ENCODE measurements around the gene FAM174C.

The FAM174C gene

DNA sequence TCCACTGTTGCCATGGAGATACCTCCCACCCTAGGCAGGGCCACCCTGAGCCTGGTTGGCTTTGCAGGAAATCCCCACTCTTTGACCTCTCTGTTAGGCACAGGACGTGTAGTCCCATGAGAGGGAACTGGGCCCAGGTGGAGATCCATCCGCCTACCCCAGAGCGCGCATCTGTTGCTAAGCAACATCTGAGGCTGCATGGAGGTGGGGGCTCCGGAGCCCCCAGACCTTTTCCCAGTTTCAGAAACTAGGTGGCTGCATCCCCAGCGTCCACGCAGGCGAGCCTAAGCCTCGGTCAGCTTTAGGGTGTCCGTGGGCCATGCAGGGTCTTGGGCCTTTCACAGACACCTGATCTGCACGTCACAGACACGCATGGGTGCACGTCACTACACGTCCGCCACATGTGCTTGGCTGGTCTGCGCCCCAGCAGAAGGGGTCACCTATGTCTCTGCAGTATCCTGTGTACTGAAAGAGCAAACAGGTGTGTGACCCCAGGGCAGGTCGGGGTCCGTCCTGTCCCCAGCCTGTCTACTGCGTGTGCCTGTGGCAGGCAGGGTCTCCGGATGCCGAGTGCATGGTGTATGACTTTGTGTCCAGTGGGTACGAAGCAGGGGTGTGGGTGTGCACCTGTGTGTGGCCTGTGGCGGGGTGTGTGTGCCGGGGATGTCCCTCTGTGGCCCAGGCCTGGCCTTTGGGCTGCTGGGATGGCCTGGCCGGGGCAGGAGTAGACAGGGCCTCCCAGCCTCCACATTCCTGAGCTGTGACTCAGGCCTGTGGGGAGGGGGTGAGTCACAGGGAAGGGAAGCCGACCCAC lies 10.3 kb upstream of the FAM174C start (continued):
- TF ChIP-seq BCL11A (tag by site-specific recombination; IDR thresholded peaks at IDR 0.05; ENCODE audit: low read depth): peak; percentile 92
- no peak for TF ChIP-seq ZNF23 (tag by site-specific recombination; IDR thresholded peaks at IDR 0.05; ENCODE audit: borderline replicate concordance)
- TF ChIP-seq SP7 (tag by site-specific recombination; IDR thresholded peaks at IDR 0.05): peak; percentile 72
- TF ChIP-seq REPIN1 (tag by site-specific recombination; IDR thresholded peaks at IDR 0.05; ENCODE audit: low read depth): no peak
- peak; percentile 89 for TF ChIP-seq ZBTB44 (tag by site-specific recombination; IDR thresholded peaks at IDR 0.05)
- TF ChIP-seq, protein P1, sequence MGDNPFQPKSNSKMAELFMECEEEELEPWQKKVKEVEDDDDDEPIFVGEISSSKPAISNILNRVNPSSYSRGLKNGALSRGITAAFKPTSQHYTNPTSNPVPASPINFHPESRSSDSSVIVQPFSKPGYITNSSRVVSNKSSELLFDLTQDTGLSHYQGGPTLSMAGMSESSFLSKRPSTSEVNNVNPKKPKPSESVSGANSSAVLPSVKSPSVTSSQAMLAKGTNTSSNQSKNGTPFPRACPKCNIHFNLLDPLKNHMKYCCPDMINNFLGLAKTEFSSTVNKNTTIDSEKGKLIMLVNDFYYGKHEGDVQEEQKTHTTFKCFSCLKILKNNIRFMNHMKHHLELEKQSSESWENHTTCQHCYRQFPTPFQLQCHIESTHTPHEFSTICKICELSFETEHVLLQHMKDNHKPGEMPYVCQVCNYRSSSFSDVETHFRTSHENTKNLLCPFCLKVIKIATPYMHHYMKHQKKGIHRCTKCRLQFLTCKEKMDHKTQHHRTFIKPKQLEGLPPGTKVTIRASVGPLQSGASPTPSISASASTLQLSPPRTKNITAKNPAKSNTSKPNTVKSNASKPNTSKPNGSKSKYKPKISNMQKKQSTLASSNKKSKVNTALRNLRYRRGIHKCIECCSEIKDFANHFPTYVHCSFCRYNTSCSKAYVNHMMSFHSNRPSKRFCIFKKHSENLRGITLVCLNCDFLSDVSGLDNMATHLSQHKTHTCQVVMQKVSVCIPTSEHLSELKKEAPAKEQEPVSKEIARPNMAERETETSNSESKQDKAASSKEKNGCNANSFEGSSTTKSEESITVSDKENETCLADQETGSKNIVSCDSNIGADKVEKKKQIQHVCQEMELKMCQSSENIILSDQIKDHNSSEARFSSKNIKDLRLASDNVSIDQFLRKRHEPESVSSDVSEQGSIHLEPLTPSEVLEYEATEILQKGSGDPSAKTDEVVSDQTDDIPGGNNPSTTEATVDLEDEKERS (tag by site-specific recombination; IDR thresholded peaks at IDR 0.05): 0 out of 2 replicates have a peak, but pooled peaks have one; percentile 50
- peak; percentile 76 for TF ChIP-seq GLIS1 (tag by site-specific recombination; IDR thresholded peaks at IDR 0.05)
- TF ChIP-seq ZNF335 (tag by site-specific recombination; conservative IDR thresholded peaks at IDR 0.05): peak; percentile 99
- 0 out of 2 replicates have a peak, but pooled peaks have one; percentile 20 for TF ChIP-seq KLF1 (tag by site-specific recombination; IDR thresholded peaks at IDR 0.05)
- TF ChIP-seq INSM2 (tag by site-specific recombination; IDR thresholded peaks at IDR 0.05): no peak
- peak; percentile 18; the same call in 1 of the 2 replicates for TF ChIP-seq ZBTB48 (tag by site-specific recombination; IDR thresholded peaks at IDR 0.05)
- TF ChIP-seq SCRT1 (tag by site-specific recombination; IDR thresholded peaks at IDR 0.05; ENCODE audit: borderline replicate concordance): peak; percentile 36; the same call in 1 of the 2 replicates
- TF ChIP-seq, protein P2, sequence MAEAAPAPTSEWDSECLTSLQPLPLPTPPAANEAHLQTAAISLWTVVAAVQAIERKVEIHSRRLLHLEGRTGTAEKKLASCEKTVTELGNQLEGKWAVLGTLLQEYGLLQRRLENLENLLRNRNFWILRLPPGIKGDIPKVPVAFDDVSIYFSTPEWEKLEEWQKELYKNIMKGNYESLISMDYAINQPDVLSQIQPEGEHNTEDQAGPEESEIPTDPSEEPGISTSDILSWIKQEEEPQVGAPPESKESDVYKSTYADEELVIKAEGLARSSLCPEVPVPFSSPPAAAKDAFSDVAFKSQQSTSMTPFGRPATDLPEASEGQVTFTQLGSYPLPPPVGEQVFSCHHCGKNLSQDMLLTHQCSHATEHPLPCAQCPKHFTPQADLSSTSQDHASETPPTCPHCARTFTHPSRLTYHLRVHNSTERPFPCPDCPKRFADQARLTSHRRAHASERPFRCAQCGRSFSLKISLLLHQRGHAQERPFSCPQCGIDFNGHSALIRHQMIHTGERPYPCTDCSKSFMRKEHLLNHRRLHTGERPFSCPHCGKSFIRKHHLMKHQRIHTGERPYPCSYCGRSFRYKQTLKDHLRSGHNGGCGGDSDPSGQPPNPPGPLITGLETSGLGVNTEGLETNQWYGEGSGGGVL (tag by site-specific recombination; IDR thresholded peaks at IDR 0.05): peak; percentile 38; the same call in 1 of the 2 replicates
- TF ChIP-seq ZNF510 (tag by site-specific recombination; IDR thresholded peaks at IDR 0.05; ENCODE audit: insufficient replicate concordance): no peak
- TF ChIP-seq, protein P3, sequence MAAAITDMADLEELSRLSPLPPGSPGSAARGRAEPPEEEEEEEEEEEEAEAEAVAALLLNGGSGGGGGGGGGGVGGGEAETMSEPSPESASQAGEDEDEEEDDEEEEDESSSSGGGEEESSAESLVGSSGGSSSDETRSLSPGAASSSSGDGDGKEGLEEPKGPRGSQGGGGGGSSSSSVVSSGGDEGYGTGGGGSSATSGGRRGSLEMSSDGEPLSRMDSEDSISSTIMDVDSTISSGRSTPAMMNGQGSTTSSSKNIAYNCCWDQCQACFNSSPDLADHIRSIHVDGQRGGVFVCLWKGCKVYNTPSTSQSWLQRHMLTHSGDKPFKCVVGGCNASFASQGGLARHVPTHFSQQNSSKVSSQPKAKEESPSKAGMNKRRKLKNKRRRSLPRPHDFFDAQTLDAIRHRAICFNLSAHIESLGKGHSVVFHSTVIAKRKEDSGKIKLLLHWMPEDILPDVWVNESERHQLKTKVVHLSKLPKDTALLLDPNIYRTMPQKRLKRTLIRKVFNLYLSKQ (tag by site-specific recombination; IDR thresholded peaks at IDR 0.05; ENCODE audit: borderline replicate concordance): 0 out of 2 replicates have a peak, but pooled peaks have one; percentile 10
- peak; percentile 77 for TF ChIP-seq KLF17 (tag by site-specific recombination; IDR thresholded peaks at IDR 0.05)
- no peak for TF ChIP-seq ZNF658 (tag by site-specific recombination; IDR thresholded peaks at IDR 0.05)
- TF ChIP-seq ZNF521 (tag by site-specific recombination; IDR thresholded peaks at IDR 0.05): no peak
- peak; percentile 61 for TF ChIP-seq ZXDB (tag by site-specific recombination; IDR thresholded peaks at IDR 0.05)
- TF ChIP-seq ZEB2 (tag by site-specific recombination; IDR thresholded peaks at IDR 0.05): peak; percentile 73; the same call in 1 of the 2 replicates
- TF ChIP-seq ZNF76 (tag by site-specific recombination; IDR thresholded peaks at IDR 0.05; ENCODE audit: borderline replicate concordance, low read depth): peak; percentile 57; the same call in 1 of the 2 replicates
